Breast epithelium (tissue), 4 donors: ENCODE measurements around the gene PLPPR3. TPM values are rescaled to one million over a fixed set of nuclear protein-coding genes. Genes with fewer than 3 reads are reported as not detected.

ENCODE experiments used
- DNase-seq, 2 donors: peaks; one replicate each; pipeline ENCODE4 v3.0.0-alpha.2; 2019; ENCODE audit warnings: low spot score in 2 of 2
- H3K27ac ChIP-seq, 2 donors: fragments of 200-600 bp; sonication (generic) in 1 of 2; one replicate each; pipeline ENCODE4 v1.5.1; 2016 to 2019; ENCODE audit warnings: mild to moderate bottlenecking in 1 of 2
- H3K27me3 ChIP-seq, 2 donors: fragments of 200-600 bp; sonication (generic) in 1 of 2; one replicate each; pipeline versions ENCODE4 v1.5.1 to v1.6.0; 2017 to 2019; ENCODE audit warnings: control low read depth in 1 of 2, mild to moderate bottlenecking in 1 of 2
- H3K36me3 ChIP-seq: fragments of 200-600 bp; one replicate; pipeline ENCODE4 v1.5.1; 2019
- H3K4me1 ChIP-seq, 2 donors: fragments of 200-600 bp; sonication (generic); one replicate each; pipeline ENCODE4 v1.5.1; 2016 to 2019; ENCODE audit warnings: control low read depth in 1 of 2
- H3K4me3 ChIP-seq, 3 donors: fragments of 200-600 bp; sonication (generic); 1 replicate in 2 of 3; 2 replicates in 1 of 3; pipeline ENCODE4 v1.5.1; 2016 to 2019; ENCODE audit warnings: mild to moderate bottlenecking in 3 of 3, moderate library complexity in 2 of 3
- H3K9me3 ChIP-seq, 2 donors: fragments of 200-600 bp; sonication (generic) in 1 of 2; one replicate each; pipeline ENCODE4 v1.5.1; 2016 to 2019; ENCODE audit warnings: control low read depth in 1 of 2
- CTCF ChIP-seq, 3 donors: fragments of 450-650 bp; IDR thresholded peaks; one replicate each; pipeline ENCODE4 v1.5.1; 2016 to 2017; ENCODE audit warnings: antibody characterized with exemption in 3 of 3, mild to moderate bottlenecking in 3 of 3, moderate library complexity in 3 of 3
- POLR2A ChIP-seq: fragments of 450-650 bp; IDR thresholded peaks from one replicate; pipeline ENCODE4 v1.6.1; 2016; ENCODE audit warnings: antibody characterized with exemption, mild to moderate bottlenecking, moderate library complexity
- POLR2AphosphoS5 ChIP-seq, 3 donors: sonication (generic); formaldehyde crosslinking; IDR thresholded peaks; one replicate each; pipeline ENCODE4 v1.6.1; 2017; ENCODE audit warnings: antibody characterized with exemption in 3 of 3
- intact Hi-C: fragments of 100-400 bp; cut with DNase I; formaldehyde crosslinking; loops from one replicate; pipeline ENCODE4 v1.15.1; 2023; ENCODE audit warnings: low total_unique reads
- total RNA-seq, 3 donors: library from RNA; depleted of rRNA; stranded (reverse); fragments of >200 nt; gene quantifications; one replicate each; pipeline ENCODE4 v1.1.0, GENCODE V29; 2016

Gene PLPPR3
- total RNA-seq, 3 donors from 2014 or later = 6.9 to 9.1 TPM; not detected in 1

- peaks cover 16% of the 10 kb centered on the region for H3K36me3 ChIP-seq
- H3K27me3 ChIP-seq = no peaks in the 10 kb centered on the region
- no peak overlapping the region for H3K4me3 ChIP-seq
- DNase-seq = no peak
- intact Hi-C loops = no loop called here
- H3K4me1 ChIP-seq = no peaks in the 10 kb centered on the region
- H3K27ac ChIP-seq = peak overlapping the region in 1 of 2 donors; percentile 32
- H3K9me3 ChIP-seq = no peaks in the 10 kb centered on the region
- TF ChIP-seq CTCF (IDR thresholded peaks at IDR 0.05) = no peak
Observed at GRCh38 chr19:810883-811489, 10.8 kb downstream of the PLPPR3 start.

- no peak for DNase-seq
- intact Hi-C loops = no loop called here
- Histone ChIP-seq H3K4me3 (no peak overlapping the region), H3K9me3 (no peaks in the 10 kb centered on the region), H3K27ac (no peak overlapping the region), H3K4me1 (no peaks in the 10 kb centered on the region), H3K27me3 (no peaks in the 10 kb centered on the region), H3K36me3 (peaks cover 22% of the 10 kb centered on the region)
- no peak for TF ChIP-seq POLR2AphosphoS5 (IDR thresholded peaks at IDR 0.05)
- no peak for TF ChIP-seq POLR2A
- no peak for TF ChIP-seq CTCF (IDR thresholded peaks at IDR 0.05)
Observed at GRCh38 chr19:810077-810855, 11.5 kb downstream of the PLPPR3 start.

GRCh38 chr19:808423-808775, 13.4 kb downstream of the PLPPR3 start:
- TF ChIP-seq POLR2AphosphoS5 (IDR thresholded peaks at IDR 0.05) (no peak), CTCF (IDR thresholded peaks at IDR 0.05) (no peak), POLR2A (no peak)
- H3K27ac ChIP-seq = no peak overlapping the region
- no peaks in the 10 kb centered on the region for H3K9me3 ChIP-seq
- H3K4me1 ChIP-seq = peaks cover 0 to 2% of the 10 kb centered on the region in 2 donors
- H3K4me3 ChIP-seq = no peak overlapping the region
- DNase-seq = no peak
- no peaks in the 10 kb centered on the region for H3K27me3 ChIP-seq
- intact Hi-C loops = no loop called here
- H3K36me3 ChIP-seq = peaks cover 31% of the 10 kb centered on the region

- H3K9me3 ChIP-seq = no peaks in the 10 kb centered on the region
- TF ChIP-seq POLR2AphosphoS5 (IDR thresholded peaks at IDR 0.05) = no peak
- TF ChIP-seq CTCF (IDR thresholded peaks at IDR 0.05) = no peak
- no peak for TF ChIP-seq POLR2A
- no peak overlapping the region for H3K4me3 ChIP-seq
- no peaks in the 10 kb centered on the region for H3K27me3 ChIP-seq
- intact Hi-C loops = no loop called here
- peaks cover 31% of the 10 kb centered on the region for H3K36me3 ChIP-seq
- H3K4me1 ChIP-seq = peaks cover 5 to 8% of the 10 kb centered on the region in 2 donors
- no peak for DNase-seq
- H3K27ac ChIP-seq = peak overlapping the region in 1 of 2 donors; percentile 3
Observed at GRCh38 chr19:807627-808422, 13.9 kb downstream of the PLPPR3 start.
